ENCODE results near the gene SLC10A7.

Gene SLC10A7

DNA sequence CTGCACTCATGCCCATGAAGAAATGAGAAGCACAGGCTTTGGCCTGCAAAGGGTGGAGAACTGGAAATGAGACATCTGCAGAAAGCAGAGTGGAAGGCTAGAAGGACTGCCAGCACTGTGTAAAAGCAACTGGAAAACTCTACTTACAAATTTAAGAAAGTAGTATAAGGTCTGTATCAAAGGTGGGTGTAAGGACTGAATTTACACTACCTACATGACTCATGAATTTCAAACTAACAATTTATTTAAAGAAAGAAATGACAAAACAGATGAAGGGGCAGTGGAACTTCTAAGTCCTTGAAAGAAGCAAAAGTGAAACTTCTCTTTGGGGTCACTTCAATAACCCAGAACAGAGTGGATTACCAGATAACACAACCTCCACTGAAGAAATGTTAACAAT lies 71.2 kb downstream of the SLC10A7 start:
- H3K27me3 Mint-ChIP-seq (ENCODE audit: low read depth, poor library complexity) = no peaks in the 10 kb centered on the region
- DNase-seq = no peak
- peaks cover 4% of the 10 kb centered on the region for H3K4me1 Mint-ChIP-seq
- H3K36me3 Mint-ChIP-seq (ENCODE audit: low read depth) = peaks cover 7% of the 10 kb centered on the region
- peaks cover 21% of the 10 kb centered on the region for H3K9me3 Mint-ChIP-seq
- H3K4me3 Mint-ChIP-seq = no peak overlapping the region
- TF ChIP-seq, protein P1, sequence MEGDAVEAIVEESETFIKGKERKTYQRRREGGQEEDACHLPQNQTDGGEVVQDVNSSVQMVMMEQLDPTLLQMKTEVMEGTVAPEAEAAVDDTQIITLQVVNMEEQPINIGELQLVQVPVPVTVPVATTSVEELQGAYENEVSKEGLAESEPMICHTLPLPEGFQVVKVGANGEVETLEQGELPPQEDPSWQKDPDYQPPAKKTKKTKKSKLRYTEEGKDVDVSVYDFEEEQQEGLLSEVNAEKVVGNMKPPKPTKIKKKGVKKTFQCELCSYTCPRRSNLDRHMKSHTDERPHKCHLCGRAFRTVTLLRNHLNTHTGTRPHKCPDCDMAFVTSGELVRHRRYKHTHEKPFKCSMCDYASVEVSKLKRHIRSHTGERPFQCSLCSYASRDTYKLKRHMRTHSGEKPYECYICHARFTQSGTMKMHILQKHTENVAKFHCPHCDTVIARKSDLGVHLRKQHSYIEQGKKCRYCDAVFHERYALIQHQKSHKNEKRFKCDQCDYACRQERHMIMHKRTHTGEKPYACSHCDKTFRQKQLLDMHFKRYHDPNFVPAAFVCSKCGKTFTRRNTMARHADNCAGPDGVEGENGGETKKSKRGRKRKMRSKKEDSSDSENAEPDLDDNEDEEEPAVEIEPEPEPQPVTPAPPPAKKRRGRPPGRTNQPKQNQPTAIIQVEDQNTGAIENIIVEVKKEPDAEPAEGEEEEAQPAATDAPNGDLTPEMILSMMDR (IDR thresholded peaks at IDR 0.05) = no peak
- no peak overlapping the region for H3K27ac Mint-ChIP-seq

DNA sequence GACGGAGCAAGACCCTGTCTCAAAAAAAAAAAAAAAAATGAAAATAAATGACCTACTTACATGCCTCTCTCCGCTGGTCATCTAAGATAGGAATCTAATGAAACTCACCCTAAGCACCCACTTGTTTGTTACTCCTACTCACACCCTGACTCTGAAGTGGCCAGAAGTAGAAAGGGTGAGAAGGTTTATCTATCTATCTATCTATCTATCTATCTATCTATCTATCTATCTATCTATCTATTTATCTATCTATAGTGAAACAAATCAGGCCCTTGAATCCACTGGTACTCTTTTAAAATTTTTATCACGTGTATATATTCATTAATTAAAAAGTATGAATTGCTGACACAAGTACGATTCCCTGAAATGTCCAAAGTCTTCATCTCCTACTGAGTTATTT lies 75.2 kb downstream of the SLC10A7 start:
- no peaks in the 10 kb centered on the region for H3K4me1 Mint-ChIP-seq
- TF ChIP-seq, protein P1 (IDR thresholded peaks at IDR 0.05) = no peak
- H3K36me3 Mint-ChIP-seq (ENCODE audit: low read depth) = peaks cover 14% of the 10 kb centered on the region
- peaks cover 24% of the 10 kb centered on the region for H3K9me3 Mint-ChIP-seq
- H3K4me3 Mint-ChIP-seq = no peak overlapping the region
- H3K27me3 Mint-ChIP-seq (ENCODE audit: low read depth, poor library complexity) = no peaks in the 10 kb centered on the region
- DNase-seq = no peak
- H3K27ac Mint-ChIP-seq = no peak overlapping the region

DNA sequence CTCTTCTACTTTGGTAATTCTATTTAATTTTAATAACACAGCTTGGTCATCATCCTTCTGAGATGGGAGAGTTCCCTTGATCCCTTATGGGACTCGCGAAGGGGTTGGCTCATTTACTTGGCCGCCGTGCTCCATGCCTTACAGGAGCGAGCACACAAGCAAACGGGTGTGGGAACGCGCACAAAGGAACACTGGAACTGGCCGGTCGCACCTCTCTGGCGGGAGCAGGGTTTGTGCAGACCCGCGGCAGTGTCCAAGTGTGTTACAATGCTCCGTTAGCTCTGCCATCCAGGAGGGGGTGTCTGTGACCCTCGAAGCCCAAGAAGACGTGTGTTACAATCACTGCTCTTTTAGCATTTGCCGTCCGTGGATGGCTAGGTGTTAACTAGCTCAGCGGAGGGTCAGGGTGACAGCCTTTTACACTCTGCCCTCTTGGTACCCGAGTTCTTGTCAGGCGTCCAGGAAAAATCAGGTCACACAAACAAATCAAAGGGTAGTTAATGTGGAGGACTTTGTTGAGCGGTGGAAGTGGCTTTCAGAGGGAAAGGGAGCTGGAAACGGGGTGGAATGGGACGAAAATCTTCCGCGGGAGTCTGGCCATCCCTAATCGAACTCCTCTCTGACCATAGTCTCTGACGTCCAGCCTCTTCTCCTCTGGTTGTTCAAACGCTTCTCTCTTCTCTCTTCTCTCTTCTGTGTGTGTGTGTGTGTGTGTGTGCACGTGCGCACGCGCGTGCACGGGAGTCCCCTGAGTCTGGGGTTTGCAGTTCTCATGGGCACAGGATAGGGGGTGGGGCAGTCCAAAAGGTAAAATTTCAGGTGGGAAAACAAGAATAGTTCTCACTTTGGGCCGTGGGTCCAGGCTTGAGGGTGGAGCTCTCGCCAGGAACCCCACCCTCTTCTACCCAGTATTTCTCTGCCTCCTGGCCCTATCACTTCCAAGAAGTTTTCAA lies 76.3 kb downstream of the SLC10A7 start:
- DNase-seq = no peak
- Mint-ChIP-seq H3K36me3 (ENCODE audit: low read depth) (peaks cover 14% of the 10 kb centered on the region), H3K9me3 (peaks cover 14% of the 10 kb centered on the region), H3K27ac (no peak overlapping the region), H3K4me3 (no peak overlapping the region), H3K4me1 (no peaks in the 10 kb centered on the region), H3K27me3 (ENCODE audit: low read depth, poor library complexity) (no peaks in the 10 kb centered on the region)
- TF ChIP-seq, protein P1 (IDR thresholded peaks at IDR 0.05) = no peak

DNA sequence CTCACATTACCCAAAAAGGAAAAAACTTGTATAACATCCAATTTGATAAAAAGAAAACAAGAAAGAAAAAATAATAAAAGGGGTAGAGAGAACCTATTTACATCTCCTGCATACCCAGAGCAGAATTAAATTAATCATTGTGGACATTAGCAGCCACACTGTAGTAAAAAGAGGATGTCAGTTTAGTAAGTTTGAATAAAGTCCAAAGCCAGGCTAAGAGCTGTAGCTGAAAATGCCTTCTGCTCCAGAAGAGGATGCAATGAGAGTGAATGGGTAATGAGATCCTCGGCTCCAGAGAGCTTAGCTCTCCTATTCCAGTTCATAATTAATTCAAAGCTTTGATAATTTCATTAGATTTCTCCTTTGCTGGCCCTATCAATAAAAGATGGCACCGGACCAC lies 78.2 kb downstream of the SLC10A7 start:
- no peaks in the 10 kb centered on the region for H3K4me1 Mint-ChIP-seq
- no peak for DNase-seq
- TF ChIP-seq, protein P1 (IDR thresholded peaks at IDR 0.05) = no peak
- peaks cover 14% of the 10 kb centered on the region for H3K36me3 Mint-ChIP-seq (ENCODE audit: low read depth)
- no peak overlapping the region for H3K4me3 Mint-ChIP-seq
- H3K27ac Mint-ChIP-seq = no peak overlapping the region
- peaks cover 12% of the 10 kb centered on the region for H3K9me3 Mint-ChIP-seq
- no peaks in the 10 kb centered on the region for H3K27me3 Mint-ChIP-seq (ENCODE audit: low read depth, poor library complexity)

DNA sequence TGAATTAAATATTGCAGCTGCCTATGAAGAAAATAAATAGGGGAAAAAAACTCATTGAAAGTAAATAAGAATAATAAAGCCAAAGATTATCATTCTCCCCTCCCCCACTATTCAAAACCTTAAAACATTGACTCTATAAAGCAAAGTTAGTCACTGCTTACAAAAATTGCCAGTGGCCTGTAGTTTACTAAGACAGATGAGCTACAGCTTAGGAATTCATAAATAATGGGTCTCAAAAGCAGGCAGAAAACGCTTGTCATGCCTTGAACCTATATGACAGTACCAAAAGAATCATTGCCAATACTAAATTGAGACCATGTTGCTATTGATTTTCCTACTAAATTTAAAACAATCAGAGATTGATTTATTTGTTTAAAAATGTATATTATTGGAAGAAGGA lies 78.9 kb downstream of the SLC10A7 start:
- H3K4me3 Mint-ChIP-seq = no peak overlapping the region
- H3K9me3 Mint-ChIP-seq = peaks cover 12% of the 10 kb centered on the region
- H3K4me1 Mint-ChIP-seq = no peaks in the 10 kb centered on the region
- no peak for DNase-seq
- no peaks in the 10 kb centered on the region for H3K27me3 Mint-ChIP-seq (ENCODE audit: low read depth, poor library complexity)
- peaks cover 14% of the 10 kb centered on the region for H3K36me3 Mint-ChIP-seq (ENCODE audit: low read depth)
- H3K27ac Mint-ChIP-seq = no peak overlapping the region
- TF ChIP-seq, protein P1 (IDR thresholded peaks at IDR 0.05) = no peak

DNA sequence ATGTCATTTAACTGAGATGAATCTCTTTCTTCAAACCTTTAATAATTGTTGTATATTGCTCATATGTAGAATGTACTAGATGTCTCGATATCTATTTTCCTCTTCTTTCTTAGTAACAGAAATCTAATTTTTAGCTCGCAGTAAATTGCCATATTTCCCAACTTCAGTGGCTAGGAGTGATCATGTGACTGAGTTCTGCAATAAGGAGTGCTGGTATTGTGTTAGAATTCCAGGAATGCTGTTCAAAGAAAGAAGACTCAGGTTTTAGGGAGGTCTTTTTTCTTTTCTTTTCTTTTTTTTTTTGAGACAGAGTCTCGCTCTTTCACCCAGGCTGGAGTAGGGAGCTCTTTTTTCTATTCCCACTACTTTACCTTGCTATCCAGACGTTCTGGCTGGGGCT lies 81.7 kb downstream of the SLC10A7 start:
- DNase-seq = no peak
- Mint-ChIP-seq H3K9me3 (peaks cover under 1% of the 10 kb centered on the region), H3K27ac (no peak overlapping the region), H3K27me3 (ENCODE audit: low read depth, poor library complexity) (no peaks in the 10 kb centered on the region), H3K36me3 (ENCODE audit: low read depth) (peaks cover under 1% of the 10 kb centered on the region), H3K4me3 (no peak overlapping the region), H3K4me1 (no peaks in the 10 kb centered on the region)
- TF ChIP-seq, protein P1 (IDR thresholded peaks at IDR 0.05) = no peak
